Activated CD4-positive, alpha-beta T cell treated with anti-CD3 and anti-CD28 coated beads for 36 hours (primary cell): Measurements from ENCODE around the gene ECPAS. TPM values are rescaled to one million over a fixed set of nuclear protein-coding genes. Genes with fewer than 3 reads are reported as not detected.
A peak's percentile ranks its signal among the peaks of the same experiment; 100 is the strongest.
"Not testable (repeated sequence)": the region's sequence is repeated elsewhere in the genome, so short reads cannot be mapped to it uniquely, and the experiment has no call there.

ENCODE experiments used
- ATAC-seq: fragments of 200-7000 bp; cut with Tn5 transposase; one replicate; pipeline ENCODE4 v1.10.0; 2021; ENCODE audit warnings: mild to moderate bottlenecking, moderate library complexity
- CTCF ChIA-PET: fragments of 350-600 bp; sonication (Branson Sonifier 250); formaldehyde crosslinking; loops from one replicate; lab custom pipeline; 2021; ENCODE audit warnings: antibody characterized with exemption; lab: Charles Lee
- POLR2A ChIA-PET: fragments of 350-600 bp; sonication (Branson Sonifier 250); formaldehyde crosslinking; loops from one replicate; lab custom pipeline; 2021; ENCODE audit warnings: antibody characterized with exemption, inconsistent platforms; lab: Charles Lee
- DNase-seq: peaks from one replicate; pipeline ENCODE4 v3.0.0-alpha.2; 2020
- H3K27ac Mint-ChIP-seq: one replicate; pipeline ENCODE4 v1.8.0; 2021; ENCODE audit warnings: mixed read lengths
- H3K27me3 Mint-ChIP-seq: one replicate; pipeline ENCODE4 v1.8.0; 2021; ENCODE audit warnings: mixed read lengths
- H3K36me3 Mint-ChIP-seq: one replicate; pipeline ENCODE4 v1.8.0; 2021; ENCODE audit warnings: low read depth, mixed read lengths
- H3K4me1 Mint-ChIP-seq: one replicate; pipeline ENCODE4 v1.8.0; 2021; ENCODE audit warnings: mixed read lengths
- H3K4me3 Mint-ChIP-seq: one replicate; pipeline ENCODE4 v1.8.0; 2021; ENCODE audit warnings: mild to moderate bottlenecking, moderate library complexity, mixed read lengths
- H3K9me3 Mint-ChIP-seq: one replicate; pipeline ENCODE4 v1.8.0; 2021; ENCODE audit warnings: low read depth, mixed read lengths
- intact Hi-C, 2 experiments: fragments of 100-400 bp; cut with DNase I in 1 of 2; cut with micrococcal nuclease in 1 of 2; formaldehyde crosslinking; loops; one replicate each; pipeline versions ENCODE4 v1.14.2 to v1.15.1; 2022 to 2024; cut with DNase I, micrococcal nuclease
- total RNA-seq, 2 experiments: library from RNA; stranded (reverse); gene quantifications; one replicate each; pipeline ENCODE4 v1.2.3, GENCODE V29; 2021

Gene ECPAS
- total RNA-seq, 2 experiments from 2014 or later = 78.4 to 127 TPM

DNA sequence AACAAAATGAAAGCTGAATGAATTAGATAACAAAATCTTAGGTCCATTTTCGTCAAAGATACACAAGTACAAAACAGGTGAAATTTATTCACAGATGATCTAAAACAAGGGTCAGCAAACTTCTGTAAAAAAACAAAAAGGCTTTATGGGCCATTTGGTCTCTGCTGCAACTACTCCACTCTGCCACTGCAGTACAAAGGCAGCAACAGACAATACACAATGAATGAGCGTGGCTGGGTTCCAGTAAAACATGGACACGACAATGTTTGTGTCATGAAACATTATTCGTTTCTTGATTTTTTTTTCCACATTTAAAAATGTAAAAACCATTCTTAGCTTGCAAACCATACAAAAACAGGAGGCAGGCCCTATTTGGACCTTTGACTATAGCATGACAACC, 71.9 kb downstream of the ECPAS start:
- H3K27me3 Mint-ChIP-seq = no peaks in the 10 kb centered on the region
- H3K9me3 Mint-ChIP-seq = peaks cover 6% of the 10 kb centered on the region
- ChIA-PET POLR2A (no interaction called here), CTCF (interaction anchor here (0.7 to 2.1 kb wide), 2 partner anchors 13 kb away, joined by 4 read pairs; no protein-coding TSS in a partner anchor)
- intact Hi-C loops = no loop called here
- peaks cover 78% of the 10 kb centered on the region for H3K36me3 Mint-ChIP-seq
- ATAC-seq (no peak), DNase-seq (no peak)
- H3K4me3 Mint-ChIP-seq = no peak overlapping the region
- no peak overlapping the region for H3K27ac Mint-ChIP-seq
- H3K4me1 Mint-ChIP-seq = no peaks in the 10 kb centered on the region

DNA sequence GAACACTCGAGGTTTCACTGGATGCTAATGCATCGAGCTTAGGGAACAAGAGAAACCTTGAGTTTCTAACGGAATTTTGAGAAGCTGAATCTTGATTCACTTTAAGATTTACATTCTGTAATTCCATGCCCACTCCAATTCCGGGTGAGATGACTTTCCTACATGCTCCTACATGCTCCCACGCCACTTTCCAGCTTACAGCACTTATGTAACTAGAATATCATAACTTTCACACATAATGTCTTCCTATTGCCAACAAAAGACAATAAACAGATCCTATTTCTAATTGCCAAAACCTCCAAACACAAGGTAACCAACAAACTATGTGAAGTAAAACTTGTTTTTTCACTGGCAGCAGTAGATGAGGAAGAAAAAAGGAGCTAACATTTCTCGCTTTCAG, 72.9 kb downstream of the ECPAS start:
- Mint-ChIP-seq H3K36me3 (peaks cover 75% of the 10 kb centered on the region), H3K27ac (no peak overlapping the region), H3K4me3 (no peak overlapping the region), H3K27me3 (no peaks in the 10 kb centered on the region), H3K4me1 (no peaks in the 10 kb centered on the region), H3K9me3 (peaks cover 6% of the 10 kb centered on the region)
- intact Hi-C loops = no loop called here
- no peak for DNase-seq
- POLR2A ChIA-PET = no interaction called here
- CTCF ChIA-PET = interaction anchor here (2.1 kb wide), 1 partner anchor 14 kb away, joined by 4 read pairs; no protein-coding TSS in a partner anchor
- no peak for ATAC-seq

DNA sequence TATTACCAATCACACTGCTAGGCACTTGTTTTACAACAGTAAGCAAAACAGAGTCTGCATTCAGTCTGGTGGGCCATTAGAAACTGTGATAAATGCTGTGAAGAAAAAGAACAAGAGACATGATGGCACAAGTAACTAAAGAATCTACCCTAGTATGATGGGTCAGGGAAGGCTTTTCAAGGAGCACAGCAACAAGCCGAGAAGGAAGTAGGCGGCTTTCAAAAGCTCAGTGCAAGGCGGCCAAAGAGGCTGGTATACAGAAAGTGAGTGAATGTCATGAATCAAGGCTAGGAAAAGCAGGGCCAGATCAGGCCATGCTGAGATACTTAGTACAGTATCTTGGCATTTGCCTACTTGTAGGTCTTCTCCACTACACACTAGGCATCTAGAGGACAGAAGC, 76.4 kb downstream of the ECPAS start:
- no peak for ATAC-seq
- H3K9me3 Mint-ChIP-seq = peaks cover 12% of the 10 kb centered on the region
- H3K36me3 Mint-ChIP-seq = peaks cover 83% of the 10 kb centered on the region
- ChIA-PET CTCF (no interaction called here), POLR2A (no interaction called here)
- no peak for DNase-seq
- no peaks in the 10 kb centered on the region for H3K27me3 Mint-ChIP-seq
- H3K4me3 Mint-ChIP-seq = no peak overlapping the region
- no peaks in the 10 kb centered on the region for H3K4me1 Mint-ChIP-seq
- intact Hi-C loops = no loop called here
- H3K27ac Mint-ChIP-seq = no peak overlapping the region

DNA sequence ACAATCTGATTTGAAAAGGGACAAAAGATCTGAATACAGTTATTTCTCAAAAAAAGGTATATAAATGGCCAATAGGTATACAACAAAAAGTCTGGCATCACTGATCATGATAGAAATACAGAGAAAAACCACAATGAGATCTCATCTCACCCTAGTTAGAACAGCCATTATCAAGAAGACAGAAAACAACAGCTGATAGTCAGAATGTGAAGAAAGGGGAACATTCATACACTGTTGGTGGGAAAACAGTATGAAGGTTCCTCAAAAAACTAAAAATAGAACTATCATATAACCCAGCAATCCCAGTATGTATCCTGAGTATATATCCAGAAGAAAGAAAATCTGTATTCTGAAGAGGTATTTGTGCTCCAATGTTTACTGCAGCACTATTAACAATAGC, 78.5 kb downstream of the ECPAS start:
- DNase-seq (no peak), ATAC-seq (no peak)
- no peaks in the 10 kb centered on the region for H3K27me3 Mint-ChIP-seq
- H3K36me3 Mint-ChIP-seq = peaks cover 87% of the 10 kb centered on the region
- ChIA-PET CTCF (no interaction called here), POLR2A (no interaction called here)
- H3K4me3 Mint-ChIP-seq = no peak overlapping the region
- no peaks in the 10 kb centered on the region for H3K4me1 Mint-ChIP-seq
- H3K27ac Mint-ChIP-seq = no peak overlapping the region
- H3K9me3 Mint-ChIP-seq = peaks cover 23% of the 10 kb centered on the region
- intact Hi-C loops = no loop called here

DNA sequence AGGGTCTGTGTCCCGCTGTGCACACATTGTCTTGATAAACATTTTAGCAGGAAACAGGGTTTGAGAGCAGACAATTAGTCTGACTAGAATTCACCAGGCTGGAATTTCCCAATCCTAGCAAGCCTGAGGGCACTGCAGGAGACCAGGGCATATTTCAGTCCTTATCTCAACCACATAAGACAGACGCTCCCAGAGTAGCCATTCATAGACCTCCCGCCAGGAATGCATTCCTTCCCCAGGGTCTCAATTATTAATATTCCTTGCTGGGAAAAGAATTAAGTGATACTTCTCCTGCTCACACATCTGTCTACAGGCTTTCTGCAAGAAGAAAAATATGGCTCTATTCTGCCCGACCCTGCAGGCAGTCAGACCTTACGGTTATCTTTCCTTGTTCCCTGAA, 82.7 kb downstream of the ECPAS start:
- peaks cover 24% of the 10 kb centered on the region for H3K9me3 Mint-ChIP-seq
- POLR2A ChIA-PET = interaction anchor here (0.7 kb wide), 1 partner anchor 32 kb away, joined by 3 read pairs; no protein-coding TSS in a partner anchor
- H3K4me3 Mint-ChIP-seq, CTCF ChIA-PET, intact Hi-C loops, H3K27ac Mint-ChIP-seq, H3K27me3 Mint-ChIP-seq, DNase-seq, ATAC-seq, H3K4me1 Mint-ChIP-seq: not testable (repeated sequence)
- peaks cover 83% of the 10 kb centered on the region for H3K36me3 Mint-ChIP-seq

DNA sequence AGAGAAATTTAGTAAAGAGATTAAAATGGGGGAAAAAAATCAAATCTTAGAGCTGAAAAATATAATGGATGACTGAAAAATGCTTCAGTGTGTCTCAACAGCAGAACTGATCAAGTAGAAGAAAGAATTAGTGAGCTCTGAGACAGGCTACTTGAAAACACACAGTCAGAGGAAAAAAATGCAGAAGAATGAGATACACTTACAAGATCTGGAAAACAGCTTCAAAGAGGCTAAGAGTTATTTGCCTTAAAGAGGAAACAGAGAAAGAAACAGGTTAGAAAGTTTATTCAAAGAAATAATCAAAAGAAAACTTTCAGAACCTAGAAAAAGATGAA, 83.7 kb downstream of the ECPAS start:
- Mint-ChIP-seq H3K9me3 (peaks cover 20% of the 10 kb centered on the region), H3K27ac (no peak overlapping the region), H3K36me3 (peaks cover 78% of the 10 kb centered on the region), H3K4me3 (no peak overlapping the region), H3K4me1 (no peaks in the 10 kb centered on the region), H3K27me3 (no peaks in the 10 kb centered on the region)
- POLR2A ChIA-PET = no interaction called here
- CTCF ChIA-PET = interaction anchor here (0.9 kb wide), 1 partner anchor 44 kb away, joined by 3 read pairs; no protein-coding TSS in a partner anchor
- ATAC-seq = no peak
- intact Hi-C loops = no loop called here
- no peak for DNase-seq

DNA sequence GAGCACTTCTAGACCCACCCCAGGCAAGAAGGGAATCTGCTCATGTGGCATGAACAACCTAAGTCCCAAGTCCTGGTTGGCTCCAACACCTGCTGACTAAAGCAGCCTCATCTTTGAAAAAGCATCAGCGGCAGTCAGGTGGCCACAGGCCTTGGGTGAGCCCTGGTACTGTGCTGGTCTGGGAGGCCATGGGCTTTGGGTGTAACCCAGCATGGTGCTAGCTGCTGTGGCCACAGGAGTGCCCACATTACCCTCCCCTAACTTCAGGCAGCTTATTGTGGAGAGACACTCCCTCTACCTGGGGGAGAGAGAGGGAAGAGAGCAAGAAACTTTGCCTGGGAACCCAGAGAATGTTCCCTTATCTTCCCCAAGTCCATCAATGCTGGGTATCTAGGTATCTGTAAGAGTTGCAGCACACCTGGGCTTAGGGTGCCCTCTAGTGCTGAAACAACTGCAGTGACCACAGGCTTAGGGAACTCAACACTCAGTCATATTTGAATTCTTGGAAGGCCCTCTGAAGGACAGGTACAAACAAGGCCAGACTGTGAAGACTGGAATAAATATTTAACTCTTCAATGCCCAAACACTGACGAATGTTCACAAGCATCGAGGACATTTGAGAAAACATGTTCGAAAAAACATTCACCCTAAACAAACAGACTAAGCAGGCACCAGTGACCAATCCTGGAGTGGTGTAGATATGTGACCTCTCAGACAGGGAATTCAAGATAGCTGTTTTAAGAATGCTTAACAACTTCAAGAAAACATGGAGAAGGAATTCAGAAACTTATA, 84.2 kb downstream of the ECPAS start:
- POLR2A ChIA-PET = no interaction called here
- intact Hi-C loops = no loop called here
- CTCF ChIA-PET = interaction anchor here (0.6 to 0.9 kb wide), 2 partner anchors 43 to 221 kb away, joined by 3 read pairs; no protein-coding TSS in a partner anchor
- Mint-ChIP-seq H3K27ac (no peak overlapping the region), H3K9me3 (peaks cover 20% of the 10 kb centered on the region), H3K36me3 (peaks cover 78% of the 10 kb centered on the region), H3K4me1 (no peaks in the 10 kb centered on the region), H3K27me3 (no peaks in the 10 kb centered on the region), H3K4me3 (no peak overlapping the region)
- ATAC-seq = peak; percentile 71
- DNase-seq = peak; percentile 28

DNA sequence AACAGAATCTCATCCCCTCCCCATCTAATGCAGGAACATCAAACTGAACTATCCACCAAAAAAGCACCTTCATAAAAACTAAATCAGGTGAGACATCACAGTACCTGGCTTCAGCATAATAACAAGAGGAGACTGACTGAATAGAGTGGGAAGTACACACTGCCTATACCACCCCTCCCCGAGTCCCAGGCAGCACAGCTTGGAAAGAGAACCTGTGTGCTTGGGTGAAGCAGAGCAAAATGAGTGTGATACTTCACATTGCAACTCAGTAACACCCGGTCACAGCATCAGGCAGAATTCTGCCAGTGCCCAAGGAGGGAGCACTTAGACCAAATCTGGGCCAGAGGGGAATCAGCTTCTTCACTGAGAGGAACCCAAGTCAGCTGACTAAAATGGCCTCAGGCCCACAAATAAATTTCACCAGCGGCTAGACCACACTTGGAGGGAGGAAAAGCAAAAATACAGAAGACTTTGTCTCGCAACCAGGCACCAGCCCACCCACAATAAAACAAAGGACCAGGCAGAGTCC, 84.9 kb downstream of the ECPAS start:
- Mint-ChIP-seq H3K4me1 (no peaks in the 10 kb centered on the region), H3K4me3 (no peak overlapping the region), H3K27ac (no peak overlapping the region), H3K36me3 (peaks cover 77% of the 10 kb centered on the region), H3K27me3 (no peaks in the 10 kb centered on the region), H3K9me3 (peaks cover 17% of the 10 kb centered on the region)
- CTCF ChIA-PET = interaction anchor here (0.6 kb wide), 2 partner anchors 13 to 220 kb away, joined by 3 to 4 read pairs; no protein-coding TSS in a partner anchor
- intact Hi-C loops = no loop called here
- DNase-seq (no peak), ATAC-seq (no peak)
- POLR2A ChIA-PET = no interaction called here

DNA sequence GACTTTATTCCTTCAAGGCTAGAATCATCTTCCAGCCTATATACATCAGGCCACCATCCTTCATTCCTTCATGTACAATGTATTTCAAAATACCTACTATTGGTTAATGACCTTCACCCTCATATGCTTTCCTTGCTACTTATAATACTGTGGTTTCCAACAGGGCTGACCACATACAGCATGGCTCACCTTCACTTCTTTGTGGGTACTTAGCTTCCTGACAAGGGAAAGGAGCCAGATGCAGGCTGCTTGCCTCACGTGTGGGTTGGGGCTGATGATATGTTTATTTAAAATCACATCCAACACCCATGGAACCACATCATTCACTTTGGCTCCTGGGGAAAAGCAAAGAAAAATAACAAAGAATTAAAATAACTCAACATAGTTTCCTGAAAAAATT, 90.2 kb downstream of the ECPAS start:
- no peak overlapping the region for H3K4me3 Mint-ChIP-seq
- no peaks in the 10 kb centered on the region for H3K4me1 Mint-ChIP-seq
- H3K9me3 Mint-ChIP-seq = no peaks in the 10 kb centered on the region
- H3K36me3 Mint-ChIP-seq = peaks cover 50% of the 10 kb centered on the region
- ATAC-seq (no peak), DNase-seq (no peak)
- intact Hi-C loops = no loop called here
- no peaks in the 10 kb centered on the region for H3K27me3 Mint-ChIP-seq
- ChIA-PET POLR2A (no interaction called here), CTCF (interaction anchor here (1.1 kb wide), 1 partner anchor 30 kb away, joined by 3 read pairs; no protein-coding TSS in a partner anchor)
- no peak overlapping the region for H3K27ac Mint-ChIP-seq

DNA sequence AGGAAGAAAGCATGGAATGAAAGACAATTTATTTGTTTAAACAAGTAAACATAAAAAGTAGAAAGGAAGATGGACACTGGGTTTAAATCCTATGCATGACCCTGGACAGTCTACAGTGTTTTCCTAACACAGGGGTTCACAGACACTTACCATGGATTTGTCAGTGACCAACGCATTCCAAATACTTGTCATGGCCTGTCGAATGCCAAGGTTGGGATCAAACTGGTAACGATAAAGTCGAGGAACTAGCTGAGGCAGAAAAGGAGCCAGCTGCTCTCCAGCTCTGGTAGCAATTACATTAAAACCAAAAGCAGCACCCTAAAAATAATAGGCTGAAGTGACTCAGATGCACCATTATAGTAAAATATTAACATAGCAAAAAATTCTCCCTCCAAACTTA, 94.8 kb downstream of the ECPAS start:
- H3K4me1 Mint-ChIP-seq = no peaks in the 10 kb centered on the region
- ATAC-seq (no peak), DNase-seq (no peak)
- H3K4me3 Mint-ChIP-seq = no peak overlapping the region
- ChIA-PET POLR2A (no interaction called here), CTCF (no interaction called here)
- intact Hi-C loops = loop anchor here in 1 of 2 experiments (10.0 kb wide), 1 partner anchor 65 kb away; no protein-coding TSS in a partner anchor
- no peaks in the 10 kb centered on the region for H3K9me3 Mint-ChIP-seq
- peaks cover 30% of the 10 kb centered on the region for H3K36me3 Mint-ChIP-seq
- H3K27me3 Mint-ChIP-seq = no peaks in the 10 kb centered on the region
- H3K27ac Mint-ChIP-seq = no peak overlapping the region

DNA sequence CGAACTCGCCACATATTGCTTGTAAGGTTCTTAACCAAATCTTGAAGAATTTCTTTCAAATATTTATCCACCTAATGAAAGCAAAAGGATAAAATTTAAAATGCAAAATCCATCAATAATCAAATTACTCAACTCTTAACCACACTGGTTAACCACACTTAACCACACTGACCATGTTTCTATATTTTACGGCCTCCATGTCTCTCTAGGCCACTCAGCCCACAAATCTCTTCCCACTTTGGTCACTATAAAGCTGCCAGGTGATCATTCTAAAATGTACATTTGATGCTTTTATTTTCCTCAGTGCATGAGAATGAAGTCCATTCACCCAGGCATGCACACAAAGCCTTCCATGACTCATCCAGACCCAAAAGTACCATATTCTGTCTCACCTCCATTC, 97.8 kb downstream of the ECPAS start:
- Mint-ChIP-seq H3K27me3 (no peaks in the 10 kb centered on the region), H3K9me3 (no peaks in the 10 kb centered on the region), H3K27ac (no peak overlapping the region), H3K36me3 (peaks cover 25% of the 10 kb centered on the region), H3K4me3 (no peak overlapping the region), H3K4me1 (no peaks in the 10 kb centered on the region)
- DNase-seq (no peak), ATAC-seq (no peak)
- CTCF ChIA-PET = no interaction called here
- POLR2A ChIA-PET = no interaction called here
- intact Hi-C loops = loop anchor here in 1 of 2 experiments (10.0 kb wide), 1 partner anchor 62 kb away; no protein-coding TSS in a partner anchor

DNA sequence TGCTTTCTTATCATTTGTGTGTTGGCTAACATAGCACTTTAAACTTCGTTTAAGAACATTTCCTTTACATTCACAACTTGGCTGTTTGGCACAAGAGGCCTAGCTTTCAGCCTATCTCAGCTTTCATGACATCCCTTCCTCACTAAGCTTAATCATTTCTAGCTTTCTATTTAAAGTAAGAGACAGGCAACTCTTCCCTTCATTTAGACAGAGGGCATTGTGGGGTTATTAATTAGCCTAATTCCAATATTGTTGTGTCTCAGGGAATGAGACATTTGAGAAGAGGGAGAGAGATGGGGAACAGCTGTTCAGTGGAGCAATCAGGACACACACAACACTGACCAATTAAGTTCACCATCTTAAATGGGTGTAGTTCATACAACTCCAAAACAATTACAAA, 103.2 kb downstream of the ECPAS start:
- Mint-ChIP-seq H3K4me3 (no peak overlapping the region), H3K27me3 (no peaks in the 10 kb centered on the region), H3K4me1 (no peaks in the 10 kb centered on the region), H3K27ac (no peak overlapping the region), H3K36me3 (peaks cover 47% of the 10 kb centered on the region), H3K9me3 (no peaks in the 10 kb centered on the region)
- ATAC-seq = no peak
- DNase-seq = no peak
- CTCF ChIA-PET = interaction anchor here (0.8 to 1.0 kb wide), 3 partner anchors 12 to 40 kb away, joined by 3 read pairs; no protein-coding TSS in a partner anchor
- POLR2A ChIA-PET = no interaction called here
- intact Hi-C loops = loop anchor here in 1 of 2 experiments (10.0 kb wide), 1 partner anchor 56 kb away; no protein-coding TSS in a partner anchor
